Measurements from ENCODE around the gene DNM3. TPM values are rescaled to one million over a fixed set of nuclear protein-coding genes. Genes with fewer than 3 reads are reported as not detected.

DNM3 gene
- total RNA-seq, 4 donors from 2014 or later, result 2.7 to 3.3 TPM; not detected in 2

GRCh38 chr1:172351346-172351745, 510.0 kb downstream of the DNM3 start:
- H3K9me3 ChIP-seq, result peaks cover 0 to 4% of the 10 kb centered on the region in 2 donors
- in situ Hi-C loops (cut with MboI; ENCODE audit: low pct_ligation_motif_present in 1 of 4, low pct_unique_long_range_greater_than_20kb in 1 of 4, low sequenced_read_pairs in 3 of 4) (no loop called here), intact Hi-C loops (cut with DNase I; ENCODE audit: low total_unique reads) (no loop called here)
- H3K36me3 ChIP-seq, result no peaks in the 10 kb centered on the region
- no peak overlapping the region for H3K27ac ChIP-seq
- no peaks in the 10 kb centered on the region for H3K27me3 ChIP-seq
- H3K4me1 ChIP-seq, result peaks cover 0 to 32% (median 12%) of the 10 kb centered on the region in 4 donors
- no peak overlapping the region for H3K4me3 ChIP-seq
- DNase-seq, result no peak
- TF ChIP-seq EP300 (IDR thresholded peaks at IDR 0.05; ENCODE audit: low read depth) (no peak), POLR2AphosphoS5 (IDR thresholded peaks at IDR 0.05) (no peak), POLR2A (IDR thresholded peaks at IDR 0.05) (no peak), CTCF (IDR thresholded peaks at IDR 0.05) (no peak)

GRCh38 chr1:172351754-172352161, 510.5 kb downstream of the DNM3 start:
- Histone ChIP-seq H3K4me1 (peaks cover 4 to 36% (median 15%) of the 10 kb centered on the region in 4 donors), H3K9me3 (peaks cover 0 to 4% of the 10 kb centered on the region in 2 donors), H3K27ac (no peak overlapping the region), H3K4me3 (no peak overlapping the region), H3K36me3 (no peaks in the 10 kb centered on the region), H3K27me3 (no peaks in the 10 kb centered on the region)
- in situ Hi-C loops (cut with MboI; ENCODE audit: low pct_ligation_motif_present in 1 of 4, low pct_unique_long_range_greater_than_20kb in 1 of 4, low sequenced_read_pairs in 3 of 4) (no loop called here), intact Hi-C loops (cut with DNase I; ENCODE audit: low total_unique reads) (no loop called here)
- TF ChIP-seq EP300 (IDR thresholded peaks at IDR 0.05; ENCODE audit: low read depth), result no peak
- no peak for TF ChIP-seq POLR2AphosphoS5 (IDR thresholded peaks at IDR 0.05)
- no peak for TF ChIP-seq POLR2A (IDR thresholded peaks at IDR 0.05)
- no peak for TF ChIP-seq CTCF (IDR thresholded peaks at IDR 0.05)
- DNase-seq, result no peak
- 20 to 67% methylated on average over 1 to 3 of the region's 3 CpGs for WGBS, 2 donors (ENCODE audit: low coverage in 1 of 2)

- 50 to 59% methylated on average over 1 of the region's 1 CpG for WGBS, 2 donors (ENCODE audit: low coverage in 1 of 2)
- in situ Hi-C loops (cut with MboI; ENCODE audit: low pct_ligation_motif_present in 1 of 4, low pct_unique_long_range_greater_than_20kb in 1 of 4, low sequenced_read_pairs in 3 of 4) (no loop called here), intact Hi-C loops (cut with DNase I; ENCODE audit: low total_unique reads) (no loop called here)
- Histone ChIP-seq H3K36me3 (no peaks in the 10 kb centered on the region), H3K4me3 (no peak overlapping the region), H3K9me3 (peaks cover 0 to 1% of the 10 kb centered on the region in 2 donors), H3K4me1 (peaks cover 6 to 42% (median 22%) of the 10 kb centered on the region in 4 donors), H3K27me3 (no peaks in the 10 kb centered on the region), H3K27ac (no peak overlapping the region)
- DNase-seq, result no peak
- TF ChIP-seq POLR2A (IDR thresholded peaks at IDR 0.05) (no peak), EP300 (IDR thresholded peaks at IDR 0.05; ENCODE audit: low read depth) (no peak), CTCF (IDR thresholded peaks at IDR 0.05) (no peak), POLR2AphosphoS5 (IDR thresholded peaks at IDR 0.05) (no peak)
These were observed 511.1 kb downstream of the DNM3 start for GRCh38 chr1:172352435-172352834.

DNA sequence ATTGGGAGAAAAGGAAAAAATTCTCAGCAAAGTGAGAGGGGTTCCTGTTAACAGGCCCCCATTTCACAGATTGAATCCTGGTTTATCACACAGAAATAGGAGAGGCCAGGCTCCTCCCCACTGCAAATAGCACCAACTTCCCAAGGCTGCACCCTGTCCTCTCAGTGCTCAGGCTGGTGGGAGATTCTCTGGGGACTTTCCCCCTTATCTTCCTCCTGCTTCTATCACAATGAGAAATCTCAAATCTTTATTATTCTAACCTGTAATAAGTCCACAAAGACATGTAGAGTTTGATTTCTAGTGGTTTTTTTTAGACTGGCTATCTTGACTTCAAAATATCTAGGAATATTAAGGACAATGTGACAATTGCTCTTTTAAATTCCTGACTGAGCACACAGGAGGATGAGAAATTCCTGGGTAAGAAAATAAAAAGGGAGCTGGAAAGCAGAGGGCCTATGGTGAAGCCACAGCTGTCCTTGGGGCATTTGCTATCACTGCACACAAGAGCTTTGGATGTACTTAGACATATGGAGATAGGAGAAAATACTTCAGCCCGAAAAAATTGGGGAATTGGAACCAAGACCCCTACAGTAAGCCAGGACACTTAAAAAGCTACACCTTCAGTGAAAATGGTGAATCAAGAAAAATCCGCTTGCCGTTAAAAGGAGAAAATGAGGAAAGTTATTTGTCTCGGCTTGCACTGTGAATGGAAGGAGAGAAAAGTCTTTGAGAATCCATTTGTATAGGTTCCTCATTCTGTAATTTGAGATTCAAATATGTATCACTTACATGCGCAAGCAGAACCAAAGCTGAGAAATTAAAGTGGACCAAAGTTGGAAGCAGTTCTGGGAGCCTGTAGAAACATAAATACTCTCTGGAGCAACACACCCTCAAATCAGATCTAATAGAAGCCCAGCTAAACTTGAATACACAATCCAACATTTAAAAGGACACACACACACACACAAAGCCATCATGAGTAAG, 513.3 kb downstream of the DNM3 start:
- intact Hi-C loops (cut with DNase I; ENCODE audit: low total_unique reads), result no loop called here
- Histone ChIP-seq H3K27me3 (no peaks in the 10 kb centered on the region), H3K9me3 (no peaks in the 10 kb centered on the region), H3K4me1 (peaks cover 25 to 64% (median 41%) of the 10 kb centered on the region in 4 donors), H3K36me3 (no peaks in the 10 kb centered on the region), H3K4me3 (no peak overlapping the region), H3K27ac (no peak overlapping the region)
- DNase-seq, result no peak
- in situ Hi-C loops (cut with MboI; ENCODE audit: low pct_ligation_motif_present in 1 of 4, low pct_unique_long_range_greater_than_20kb in 1 of 4, low sequenced_read_pairs in 3 of 4), result no loop called here
- WGBS, 2 donors (ENCODE audit: low coverage in 1 of 2), result 88 to 92% methylated on average over 5 of the region's 5 CpGs
- no peak for TF ChIP-seq CTCF (IDR thresholded peaks at IDR 0.05)
- no peak for TF ChIP-seq POLR2A (IDR thresholded peaks at IDR 0.05)
- TF ChIP-seq EP300 (IDR thresholded peaks at IDR 0.05; ENCODE audit: low read depth), result no peak
- no peak for TF ChIP-seq POLR2AphosphoS5 (IDR thresholded peaks at IDR 0.05)
